ENCODE results near the gene C11orf87. TPM values are rescaled to one million over a fixed set of nuclear protein-coding genes. Genes with fewer than 3 reads are reported as not detected.

C11orf87 gene
- not detected in 2 replicates for total RNA-seq (2014; rRNA removed; shearing (Covaris generic))
- not detected in 2 replicates for total RNA-seq (2022)
- Bru-seq, nascent RNA: not detected
- not detected for BruChase-seq, experiment 1, labeled RNA remaining after a 6-hour chase
- not detected for BruChase-seq, experiment 2, labeled RNA remaining after a 2-hour chase
- long read RNA-seq: 0 reads

DNA sequence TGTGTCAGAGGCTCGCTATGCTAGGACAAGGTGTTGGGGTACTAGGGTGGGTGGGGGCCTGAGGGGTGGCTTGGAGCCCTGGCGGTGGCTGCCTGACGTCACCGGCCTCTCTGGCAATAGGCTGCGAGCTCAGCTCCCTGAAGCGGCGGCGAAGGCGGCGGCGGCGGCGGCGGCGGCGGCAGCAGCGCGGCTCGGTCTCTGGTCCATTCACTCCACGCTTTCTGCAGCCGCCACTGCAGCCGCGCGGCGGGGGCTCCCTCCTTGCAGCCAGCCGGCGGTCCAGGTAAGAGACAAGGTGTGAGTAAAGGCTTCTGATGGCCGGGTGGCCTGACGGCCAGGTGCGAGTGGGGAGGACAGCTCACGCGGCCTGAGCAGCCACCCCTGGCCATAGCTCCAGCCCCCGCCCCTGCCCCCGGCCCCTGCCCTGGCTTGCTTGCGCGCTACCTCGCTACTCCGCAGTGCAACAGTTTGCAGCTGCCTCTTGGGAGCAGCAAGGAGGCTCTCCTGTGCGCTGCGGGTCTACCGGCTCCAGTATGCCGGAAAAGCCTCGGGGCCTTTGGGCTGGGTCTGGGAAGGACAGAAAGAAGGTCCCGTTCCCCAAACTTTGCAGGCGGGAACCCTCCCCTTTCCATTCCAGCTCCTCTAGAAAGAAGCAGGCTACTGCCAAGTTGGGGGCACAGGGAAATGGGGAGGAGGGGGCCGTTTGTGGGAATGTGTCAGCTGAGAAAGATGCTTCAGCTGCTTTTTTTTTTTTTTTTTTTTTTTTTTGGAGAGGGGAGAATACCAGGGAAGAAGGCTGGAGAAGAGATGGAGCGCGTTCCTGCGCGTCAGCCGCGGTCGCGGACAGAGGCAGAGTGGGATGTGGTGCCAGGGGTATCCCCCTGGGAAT is at the start of gene C11orf87:
C11orf87 (plus strand) TSS at position 210 of the 889 bp plus-strand sequence. CDS start 1,444 bp downstream, outside the sequence.
- BruUV-seq (replicated peaks): no TSS peak
- CTCF ChIA-PET (ENCODE audit: unreplicated experiment): no interaction called here
- H3K4me1 ChIP-seq (ENCODE audit: insufficient read depth, low read length, poor library complexity, severe bottlenecking): no peaks in the 10 kb centered on the region

DNA sequence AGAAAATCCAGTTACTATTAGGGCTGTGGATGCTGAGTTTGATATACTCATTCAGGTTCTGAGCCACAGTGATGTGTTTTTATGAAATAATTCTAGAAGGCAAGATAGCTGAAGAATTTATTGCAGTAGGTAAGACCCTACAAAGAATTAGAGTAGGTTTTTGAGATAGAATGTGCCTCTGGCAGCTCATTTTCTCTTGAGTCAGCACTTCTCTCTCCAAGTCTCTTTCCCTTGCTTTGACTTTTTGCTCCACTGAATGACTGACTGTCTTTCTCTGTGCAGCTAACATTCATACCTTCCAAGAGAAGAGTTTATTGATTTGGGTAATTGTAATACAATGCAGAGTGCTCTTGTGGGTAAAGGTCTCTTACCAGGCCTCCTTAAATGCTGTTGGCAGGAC is 48.0 kb upstream of the C11orf87 start:
- no TSS peak for BruUV-seq (replicated peaks)
- H3K27ac ChIP-seq (ENCODE audit: low read depth, low read length, poor library complexity, severe bottlenecking): no peak overlapping the region
- DNase-seq (ENCODE audit: low spot score): no peak
- H3K79me2 ChIP-seq (ENCODE audit: insufficient read depth, low read depth, low read length): no peaks in the 10 kb centered on the region
- no peaks in the 10 kb centered on the region for H3K9me3 ChIP-seq (ENCODE audit: low read length)
- no peak overlapping the region for H3K4me2 ChIP-seq (ENCODE audit: low read length)
- no peak overlapping the region for H3K4me3 ChIP-seq (ENCODE audit: low read depth, low read length, poor library complexity, severe bottlenecking)
- ChIA-PET POLR2A (no interaction called here), CTCF (ENCODE audit: unreplicated experiment) (no interaction called here)
- no peak overlapping the region for H2AFZ ChIP-seq (ENCODE audit: low read length)
- H3K4me1 ChIP-seq (ENCODE audit: insufficient read depth, low read length, poor library complexity, severe bottlenecking): no peaks in the 10 kb centered on the region
- intact Hi-C loops (cut with micrococcal nuclease; ENCODE audit: unreplicated experiment): no loop called here
- H4K20me1 ChIP-seq (ENCODE audit: insufficient read depth, low read length): no peaks in the 10 kb centered on the region
- no peaks in the 10 kb centered on the region for H3K9me2 ChIP-seq (ENCODE audit: insufficient read depth, low read length)
- H3K36me3 ChIP-seq (ENCODE audit: insufficient read depth, low read length): no peaks in the 10 kb centered on the region
- TF ChIP-seq, protein P1, sequence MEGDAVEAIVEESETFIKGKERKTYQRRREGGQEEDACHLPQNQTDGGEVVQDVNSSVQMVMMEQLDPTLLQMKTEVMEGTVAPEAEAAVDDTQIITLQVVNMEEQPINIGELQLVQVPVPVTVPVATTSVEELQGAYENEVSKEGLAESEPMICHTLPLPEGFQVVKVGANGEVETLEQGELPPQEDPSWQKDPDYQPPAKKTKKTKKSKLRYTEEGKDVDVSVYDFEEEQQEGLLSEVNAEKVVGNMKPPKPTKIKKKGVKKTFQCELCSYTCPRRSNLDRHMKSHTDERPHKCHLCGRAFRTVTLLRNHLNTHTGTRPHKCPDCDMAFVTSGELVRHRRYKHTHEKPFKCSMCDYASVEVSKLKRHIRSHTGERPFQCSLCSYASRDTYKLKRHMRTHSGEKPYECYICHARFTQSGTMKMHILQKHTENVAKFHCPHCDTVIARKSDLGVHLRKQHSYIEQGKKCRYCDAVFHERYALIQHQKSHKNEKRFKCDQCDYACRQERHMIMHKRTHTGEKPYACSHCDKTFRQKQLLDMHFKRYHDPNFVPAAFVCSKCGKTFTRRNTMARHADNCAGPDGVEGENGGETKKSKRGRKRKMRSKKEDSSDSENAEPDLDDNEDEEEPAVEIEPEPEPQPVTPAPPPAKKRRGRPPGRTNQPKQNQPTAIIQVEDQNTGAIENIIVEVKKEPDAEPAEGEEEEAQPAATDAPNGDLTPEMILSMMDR (conservative IDR thresholded peaks at IDR 0.05; ENCODE audit: low read length): no peak
- no peak for TF ChIP-seq EZH2phosphoT487 (IDR thresholded peaks at IDR 0.05; ENCODE audit: borderline replicate concordance, low read depth, low read length)

More for the DNA sequence above, at the start of gene C11orf87:
- POLR2A ChIA-PET: no interaction called here
- Histone ChIP-seq H4K20me1 (ENCODE audit: insufficient read depth, low read length) (no peaks in the 10 kb centered on the region), H3K9me3 (ENCODE audit: low read length) (no peaks in the 10 kb centered on the region), H3K4me2 (ENCODE audit: low read length) (no peak within 1 kb of the TSS), H3K36me3 (ENCODE audit: insufficient read depth, low read length) (no peaks in the 10 kb centered on the region), H3K79me2 (ENCODE audit: insufficient read depth, low read depth, low read length) (no peaks in the 10 kb centered on the region), H2AFZ (ENCODE audit: low read length) (no peak within 1 kb of the TSS), H3K27ac (ENCODE audit: low read depth, low read length, poor library complexity, severe bottlenecking) (no peak within 1 kb of the TSS), H3K9me2 (ENCODE audit: insufficient read depth, low read length) (no peaks in the 10 kb centered on the region), H3K4me3 (ENCODE audit: low read depth, low read length, poor library complexity, severe bottlenecking) (no peak within 1 kb of the TSS)
- DNase-seq (ENCODE audit: low spot score): no peak
- TF ChIP-seq, protein P1 (conservative IDR thresholded peaks at IDR 0.05; ENCODE audit: low read length): no peak
- no peak for TF ChIP-seq EZH2phosphoT487 (IDR thresholded peaks at IDR 0.05; ENCODE audit: borderline replicate concordance, low read depth, low read length)
- intact Hi-C loops (cut with micrococcal nuclease; ENCODE audit: unreplicated experiment): no loop called here

DNA sequence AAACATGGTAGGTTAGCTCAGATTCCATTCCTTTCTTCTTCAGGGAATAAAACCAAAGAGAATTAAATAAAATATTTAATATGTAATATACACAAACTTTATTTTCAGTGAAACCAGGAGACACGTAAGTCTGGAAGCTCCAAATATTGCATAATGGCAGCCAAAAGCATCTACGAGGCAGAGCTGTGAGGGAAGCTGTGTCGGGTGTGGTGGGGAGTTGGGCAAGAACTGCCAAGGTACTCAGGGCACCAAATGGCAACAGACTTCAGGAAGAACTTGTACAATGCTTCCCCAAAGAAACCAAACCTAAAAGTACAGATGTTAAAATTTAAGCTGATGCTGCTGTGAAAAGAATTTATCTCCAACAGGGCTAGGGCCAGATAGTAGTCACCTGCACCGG is 47.5 kb upstream of the C11orf87 start:
- ChIA-PET POLR2A (no interaction called here), CTCF (ENCODE audit: unreplicated experiment) (no interaction called here)
- Histone ChIP-seq H4K20me1 (ENCODE audit: insufficient read depth, low read length) (no peaks in the 10 kb centered on the region), H3K4me3 (ENCODE audit: low read depth, low read length, poor library complexity, severe bottlenecking) (no peak overlapping the region), H3K27ac (ENCODE audit: low read depth, low read length, poor library complexity, severe bottlenecking) (no peak overlapping the region), H3K4me2 (ENCODE audit: low read length) (no peak overlapping the region), H3K9me2 (ENCODE audit: insufficient read depth, low read length) (no peaks in the 10 kb centered on the region), H2AFZ (ENCODE audit: low read length) (no peak overlapping the region), H3K4me1 (ENCODE audit: insufficient read depth, low read length, poor library complexity, severe bottlenecking) (no peaks in the 10 kb centered on the region), H3K9me3 (ENCODE audit: low read length) (no peaks in the 10 kb centered on the region), H3K36me3 (ENCODE audit: insufficient read depth, low read length) (no peaks in the 10 kb centered on the region), H3K79me2 (ENCODE audit: insufficient read depth, low read depth, low read length) (no peaks in the 10 kb centered on the region)
- intact Hi-C loops (cut with micrococcal nuclease; ENCODE audit: unreplicated experiment): no loop called here
- TF ChIP-seq, protein P1 (conservative IDR thresholded peaks at IDR 0.05; ENCODE audit: low read length): no peak
- TF ChIP-seq EZH2phosphoT487 (IDR thresholded peaks at IDR 0.05; ENCODE audit: borderline replicate concordance, low read depth, low read length): no peak
- DNase-seq (ENCODE audit: low spot score): no peak
- no TSS peak for BruUV-seq (replicated peaks)
